GM21390 (cell line): ENCODE data around the gene USP6NL.
A peak's percentile ranks its signal among the peaks of the same experiment; 100 is the strongest.
"Not testable (repeated sequence)": the region's sequence is repeated elsewhere in the genome, so short reads cannot be mapped to it uniquely, and the experiment has no call there.

ENCODE experiments used
- ATAC-seq: cut with Tn5 transposase; IDR thresholded peaks from one replicate; pipeline ENCODE4 v1.9.1; 2021; ENCODE audit not compliant: unreplicated experiment

USP6NL gene

GRCh38 chr10:11520892-11521291, 90.6 kb downstream of the USP6NL start:
- no peak for ATAC-seq

DNA sequence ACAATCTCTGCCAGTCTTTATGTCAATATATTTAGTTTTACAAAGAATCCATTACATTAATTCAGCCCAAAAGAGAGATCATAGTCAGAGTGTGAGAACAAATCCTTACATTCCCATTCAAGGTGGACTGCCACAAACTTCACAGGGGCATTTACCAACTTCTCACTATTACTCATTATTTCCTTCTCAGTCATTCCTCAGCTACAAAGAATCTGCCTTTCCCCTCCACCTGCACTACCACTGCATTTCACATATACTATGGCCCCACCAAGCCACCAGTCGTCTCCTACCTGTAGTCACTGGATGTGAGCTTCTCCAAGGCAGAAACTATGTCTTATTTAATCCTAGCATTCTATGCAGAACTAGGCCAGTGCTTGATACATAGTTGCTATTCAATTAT, 94.3 kb downstream of the USP6NL start:
- peak; percentile 53 for ATAC-seq

DNA sequence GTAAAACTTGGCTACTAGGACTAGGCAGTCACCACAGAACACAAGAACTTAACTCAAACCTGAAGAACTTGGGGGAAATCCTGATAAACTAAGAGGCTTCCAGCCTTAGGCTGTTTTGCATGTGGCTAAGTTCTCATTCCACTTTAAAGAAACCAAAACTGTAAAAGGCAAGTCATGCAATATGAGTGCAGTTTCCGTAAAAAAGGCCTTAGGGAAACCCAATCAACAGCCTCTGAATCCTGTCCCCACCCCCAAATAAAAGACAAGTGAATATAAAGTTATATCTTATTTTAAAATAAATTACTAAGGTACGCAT, 95.1 kb downstream of the USP6NL start:
- peak; percentile 49 for ATAC-seq

GRCh38 chr10:11515596-11516430, 95.6 kb downstream of the USP6NL start:
- peak; percentile 5 for ATAC-seq

DNA sequence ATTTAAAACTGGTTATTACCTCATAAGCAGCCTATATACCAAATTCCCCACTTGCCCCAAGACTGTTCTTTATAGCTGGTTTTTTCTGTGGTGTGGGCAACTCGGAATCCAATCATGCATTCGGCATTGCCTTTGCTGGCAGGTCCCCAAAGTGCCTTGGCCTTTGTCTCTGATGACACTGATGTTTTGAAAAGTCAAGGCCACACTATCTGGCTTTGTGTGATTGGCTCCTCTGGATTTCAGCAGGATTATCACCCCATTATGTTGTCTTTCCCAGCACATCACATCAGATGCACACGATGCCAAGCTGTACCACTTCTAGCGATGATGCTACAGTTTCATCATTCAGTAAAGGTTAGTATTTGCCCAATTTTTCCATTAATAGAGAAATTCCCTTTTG, 97.7 kb downstream of the USP6NL start:
- no peak for ATAC-seq

DNA sequence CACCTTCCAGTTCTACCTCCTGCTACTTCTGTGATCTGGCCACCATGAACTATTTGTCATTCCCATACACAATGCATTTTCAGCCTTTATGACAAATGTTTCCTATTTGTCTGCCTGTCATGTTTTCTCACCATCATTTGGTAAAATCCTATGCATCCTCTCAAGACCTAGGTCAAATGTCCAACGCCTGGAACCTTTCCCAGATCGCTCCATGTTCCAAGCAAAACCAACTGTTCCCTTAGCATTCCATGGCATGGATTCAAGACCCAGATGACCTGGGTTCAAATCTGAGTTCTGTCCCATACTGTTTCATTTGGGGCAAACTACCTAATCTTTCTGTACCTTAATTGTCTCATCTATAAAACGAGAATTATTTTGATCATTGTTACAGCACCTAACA, 98.9 kb downstream of the USP6NL start:
- ATAC-seq, result no peak

GRCh38 chr10:11511321-11511720, 100.1 kb downstream of the USP6NL start:
- ATAC-seq, result no peak

DNA sequence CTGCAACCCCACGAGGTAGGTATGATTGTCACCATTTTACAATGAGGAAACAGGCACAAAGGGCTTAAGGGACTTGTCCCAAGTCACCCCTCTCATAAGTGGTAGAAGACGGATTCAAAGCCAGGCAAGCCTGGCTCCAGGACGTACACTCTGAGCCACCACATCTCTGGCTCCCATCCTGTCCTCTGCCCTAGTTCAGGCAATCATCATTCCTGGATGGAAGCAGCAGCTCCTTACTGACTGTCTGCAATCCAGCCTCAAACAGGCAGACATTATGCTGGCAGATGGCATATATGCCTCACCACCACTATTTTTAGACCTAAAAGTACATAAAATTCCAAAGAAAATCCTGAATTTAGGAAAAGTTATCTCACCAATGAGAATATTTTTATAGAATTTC, 100.7 kb downstream of the USP6NL start:
- ATAC-seq, result no peak

DNA sequence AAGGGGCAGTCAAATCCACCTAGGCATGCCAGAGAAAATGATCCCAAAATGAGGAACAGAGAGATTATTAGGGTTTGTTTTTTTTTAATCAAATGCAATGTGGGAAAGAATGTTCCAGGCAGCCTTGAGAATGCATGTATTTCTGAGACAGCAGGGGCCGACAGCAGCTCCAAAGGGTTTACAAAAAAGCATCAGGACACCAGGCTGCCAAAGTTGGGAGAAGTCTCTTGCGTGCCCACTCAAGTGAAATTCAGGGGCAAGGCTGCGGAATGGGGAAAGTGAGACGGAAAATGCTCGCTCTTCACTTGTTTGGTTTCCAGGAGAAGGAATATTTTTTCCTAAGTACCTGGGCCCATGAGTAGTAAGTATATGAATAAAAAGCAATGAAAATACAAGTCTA, 101.2 kb downstream of the USP6NL start:
- no peak for ATAC-seq

DNA sequence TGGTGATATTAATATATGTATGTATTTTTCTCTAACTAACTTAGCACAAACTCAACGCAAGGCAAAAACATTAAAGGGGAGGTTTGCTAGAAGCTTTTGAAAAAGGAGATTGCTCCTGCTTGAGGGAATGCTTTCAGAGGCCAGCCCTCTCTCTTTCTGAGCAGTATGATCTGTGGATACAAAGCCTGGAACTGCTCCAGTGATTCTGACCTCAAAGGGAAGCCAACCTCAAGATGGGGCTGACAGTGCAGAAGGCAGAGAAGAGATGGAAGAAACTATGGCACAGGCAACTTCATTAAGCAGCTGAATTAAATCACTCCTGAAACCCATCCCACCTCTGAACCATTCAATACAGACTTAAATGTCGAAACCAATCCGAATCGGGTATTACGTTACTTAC, 102.4 kb downstream of the USP6NL start:
- no peak for ATAC-seq

DNA sequence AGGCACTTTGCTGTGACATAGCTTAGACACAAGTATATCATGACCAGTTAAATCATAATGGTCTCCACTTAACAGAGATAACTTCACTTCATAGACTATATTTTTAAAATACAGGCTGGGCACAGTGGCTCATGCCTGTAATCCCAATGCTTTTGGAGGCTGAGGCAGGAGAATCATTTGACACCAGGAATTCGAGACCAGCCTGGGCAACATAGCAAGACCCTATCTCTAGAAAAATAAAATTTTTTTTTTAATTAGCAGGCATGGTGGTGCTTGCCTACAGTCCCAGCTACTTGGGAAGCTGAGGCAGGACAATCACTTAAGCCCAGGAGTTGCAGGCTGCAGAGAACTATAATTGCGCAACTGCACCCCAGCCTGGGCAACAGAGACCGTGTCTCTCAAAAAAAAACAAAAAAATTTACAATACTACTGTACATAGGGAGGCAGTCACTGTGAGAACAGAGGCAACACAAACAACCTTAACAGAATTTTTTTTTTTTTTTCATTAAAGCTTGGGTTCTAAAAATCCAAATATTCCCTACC, 105.1 kb downstream of the USP6NL start:
- ATAC-seq, result no peak

- no peak for ATAC-seq
Measured at GRCh38 chr10:11505639-11506038, 105.8 kb downstream of the USP6NL start.

- no peak for ATAC-seq
Measured at GRCh38 chr10:11504566-11505285, 106.7 kb downstream of the USP6NL start.

GRCh38 chr10:11501600-11501999, 109.8 kb downstream of the USP6NL start:
- ATAC-seq, result no peak

- peak; percentile 78 for ATAC-seq
Measured at GRCh38 chr10:11499425-11500071, 111.9 kb downstream of the USP6NL start.

GRCh38 chr10:11498399-11498798, 113.1 kb downstream of the USP6NL start:
- ATAC-seq, result no peak

DNA sequence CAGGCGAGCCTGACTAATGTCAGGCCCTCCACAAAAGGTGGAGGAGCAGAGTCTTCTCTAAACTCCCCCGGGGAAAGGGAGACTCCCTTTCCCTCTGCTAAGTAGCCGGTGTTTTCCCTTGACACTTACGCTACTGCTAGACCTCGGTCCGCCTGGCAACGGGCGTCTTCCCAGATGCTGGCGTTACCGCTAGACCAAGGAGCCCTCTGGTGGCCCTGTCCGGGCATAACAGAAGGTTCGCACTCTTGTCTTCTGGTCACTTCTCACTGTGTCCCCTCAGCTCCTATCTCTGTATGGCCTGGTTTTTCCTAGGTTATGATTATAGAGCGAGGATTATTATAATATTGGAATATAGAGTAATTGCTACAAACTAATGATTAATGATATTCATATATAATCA, 116.5 kb downstream of the USP6NL start:
- ATAC-seq, result not testable (repeated sequence)

DNA sequence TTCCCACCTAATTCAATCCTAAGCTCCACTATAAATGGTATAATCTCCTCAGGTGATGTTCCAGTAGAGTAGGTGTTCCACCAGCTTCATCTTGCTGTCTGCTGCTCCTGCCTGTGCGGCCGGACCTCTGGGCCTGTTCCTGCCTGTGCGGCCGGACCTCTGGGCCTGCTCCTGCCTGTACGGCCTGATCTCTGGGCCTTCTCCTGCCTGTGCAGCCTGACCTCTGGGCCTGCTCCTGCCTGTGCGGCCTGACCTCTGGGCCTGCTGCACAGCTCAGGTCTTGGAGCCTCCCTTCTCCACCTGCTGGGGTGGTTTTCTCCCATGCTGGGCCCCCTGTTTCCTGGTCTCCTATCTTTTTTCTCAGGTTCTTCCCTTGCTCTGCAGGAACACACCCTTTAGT, 117.8 kb downstream of the USP6NL start:
- no peak for ATAC-seq

DNA sequence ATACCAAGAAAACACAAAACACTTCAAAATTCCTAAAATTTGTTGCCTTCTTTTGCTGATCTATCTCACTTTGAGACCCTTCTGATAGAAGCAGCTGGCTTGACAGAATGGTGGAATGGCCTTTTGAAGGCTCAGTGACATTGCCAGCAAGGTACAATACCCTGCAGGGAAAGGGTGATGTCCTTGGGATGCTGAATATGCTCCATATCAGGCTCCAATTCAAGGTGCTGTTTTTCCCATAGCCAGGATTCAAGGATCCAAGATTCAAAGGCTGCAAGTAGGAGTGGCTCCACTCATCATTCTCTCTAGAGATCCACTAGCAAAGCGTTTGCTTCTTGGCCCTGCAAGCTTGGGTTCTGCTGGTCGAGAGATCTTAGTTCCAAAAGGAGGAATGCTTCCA, 120.4 kb downstream of the USP6NL start:
- no peak for ATAC-seq

GRCh38 chr10:11489591-11489990, 121.9 kb downstream of the USP6NL start:
- ATAC-seq, result no peak

- ATAC-seq, result no peak
Measured at GRCh38 chr10:11488126-11488525, 123.3 kb downstream of the USP6NL start.
